Medulla oblongata (tissue), 1 donor: ENCODE data around the gene NECAP2.
A peak's percentile ranks its signal among the peaks of the same experiment; 100 is the strongest.
"Not testable (repeated sequence)": the region's sequence is repeated elsewhere in the genome, so short reads cannot be mapped to it uniquely, and the experiment has no call there.

Experiments
- DNase-seq: peaks from one replicate; pipeline ENCODE4 v3.0.0-alpha.2; 2015; ENCODE audit errors: extremely low spot score

The NECAP2 gene

DNA sequence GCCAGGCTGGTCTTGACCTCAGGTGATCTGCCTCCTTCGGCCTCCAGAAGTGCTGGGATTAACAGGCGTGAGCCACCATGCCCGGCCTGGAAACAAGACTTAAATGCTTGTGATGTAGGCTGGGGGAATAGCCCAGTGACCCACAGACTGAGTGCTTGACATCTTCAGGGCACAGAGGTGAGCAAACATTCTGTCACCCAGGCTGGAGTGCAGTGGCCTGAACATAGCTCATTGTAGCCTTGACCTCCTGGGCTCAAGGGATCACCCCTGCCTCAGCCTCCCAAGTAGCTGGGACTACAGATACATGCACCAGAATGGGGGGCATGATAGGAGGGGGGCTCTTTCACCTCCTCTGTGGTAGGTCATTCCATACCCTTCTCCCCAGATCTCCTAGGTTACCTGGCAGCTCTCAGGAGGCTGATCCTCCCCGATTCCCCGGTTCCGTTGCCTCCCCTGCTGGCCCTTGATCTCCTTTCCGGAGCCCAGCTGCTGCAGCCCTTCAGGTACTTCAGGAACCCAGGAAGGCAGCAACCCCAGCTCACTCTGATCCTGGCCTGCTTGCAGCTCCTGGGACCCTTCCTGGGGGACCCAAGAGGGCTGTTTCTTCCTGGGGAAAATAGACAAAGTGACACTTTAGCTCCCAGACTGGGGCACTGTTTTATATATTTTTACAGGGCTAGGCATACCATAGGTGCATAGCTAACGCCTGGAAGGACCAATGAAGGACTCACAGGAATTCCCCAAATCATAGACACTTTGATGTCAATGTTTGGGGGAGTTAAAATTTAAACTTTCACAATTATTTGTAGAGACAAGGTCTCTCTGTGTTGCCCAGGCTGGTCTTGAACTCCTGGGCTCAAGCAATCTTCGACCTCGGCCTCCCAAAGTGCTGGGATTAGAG lies 15.1 kb upstream of the NECAP2 start:
- no peak for DNase-seq

DNA sequence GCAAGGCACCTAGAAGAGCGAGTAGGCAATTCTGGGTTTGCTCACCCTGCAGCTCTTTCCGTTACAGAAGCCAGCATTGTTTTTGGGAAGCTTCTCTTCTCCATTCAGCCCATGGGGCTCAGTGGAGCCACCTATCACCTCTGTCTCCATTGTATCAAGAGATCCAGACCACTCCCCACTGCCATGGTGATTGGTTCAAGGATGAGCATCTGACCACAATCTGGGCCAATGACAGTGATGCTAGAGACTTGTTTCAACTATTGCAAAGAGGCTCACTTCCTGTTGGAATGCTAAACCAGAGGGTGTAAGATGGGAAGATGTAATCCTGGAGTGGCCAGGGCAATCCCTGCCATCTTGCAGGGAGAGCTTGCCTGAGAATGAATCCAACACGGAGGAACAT lies 9.9 kb upstream of the NECAP2 start:
- no peak for DNase-seq

- DNase-seq = no peak
Observed at GRCh38 chr1:16433030-16433429, 7.5 kb upstream of the NECAP2 start.

GRCh38 chr1:16434007-16434406 lies 6.5 kb upstream of the NECAP2 start:
- DNase-seq = no peak

- no peak for DNase-seq
Observed at GRCh38 chr1:16434501-16434900, 6.0 kb upstream of the NECAP2 start.

- no peak for DNase-seq
Observed at GRCh38 chr1:16436946-16437474, 3.5 kb upstream of the NECAP2 start, which contains the start of gene SPATA21. Gene SPATA21 (minus strand): TSS chr1:16437424. CDS start chr1:16431371, 6,053 bp downstream.

DNA sequence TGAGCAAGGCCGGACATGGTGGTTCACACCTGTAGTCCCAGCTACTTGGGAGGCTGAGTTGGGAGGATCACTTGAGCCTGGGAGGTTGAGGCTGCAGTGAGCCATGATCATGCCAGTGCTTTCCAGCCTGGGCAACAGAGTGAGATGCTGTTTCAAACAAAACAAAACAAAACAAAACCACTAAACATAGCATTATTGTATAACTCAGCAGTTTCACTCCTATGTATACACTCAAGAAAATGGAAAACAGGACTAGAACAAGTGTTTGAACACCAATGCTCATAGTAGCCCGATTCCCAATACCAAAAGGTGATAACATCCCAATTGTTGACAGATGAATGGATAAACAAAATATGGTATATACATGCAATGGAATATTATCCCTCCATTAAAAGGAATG lies 2.0 kb upstream of the NECAP2 start:
- DNase-seq = no peak

DNA sequence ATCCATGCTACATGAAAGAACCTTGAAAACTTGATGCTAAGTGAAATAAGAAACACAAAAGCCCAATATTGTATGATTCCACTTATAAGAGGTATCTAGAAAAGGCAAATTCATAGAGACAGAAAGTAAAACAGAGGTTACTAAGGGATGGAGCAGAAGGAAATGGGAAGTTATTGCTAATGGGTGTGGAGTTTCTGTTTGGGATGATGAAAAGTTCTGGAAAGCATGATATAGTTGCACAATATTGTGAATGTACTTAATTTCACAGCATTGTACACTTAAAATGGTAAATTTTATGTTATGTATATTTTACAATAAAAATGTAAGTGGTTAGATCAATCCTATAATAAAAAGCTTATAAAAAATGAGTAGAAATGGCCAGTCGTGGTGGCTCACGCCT lies 1.6 kb upstream of the NECAP2 start:
- no peak for DNase-seq

DNA sequence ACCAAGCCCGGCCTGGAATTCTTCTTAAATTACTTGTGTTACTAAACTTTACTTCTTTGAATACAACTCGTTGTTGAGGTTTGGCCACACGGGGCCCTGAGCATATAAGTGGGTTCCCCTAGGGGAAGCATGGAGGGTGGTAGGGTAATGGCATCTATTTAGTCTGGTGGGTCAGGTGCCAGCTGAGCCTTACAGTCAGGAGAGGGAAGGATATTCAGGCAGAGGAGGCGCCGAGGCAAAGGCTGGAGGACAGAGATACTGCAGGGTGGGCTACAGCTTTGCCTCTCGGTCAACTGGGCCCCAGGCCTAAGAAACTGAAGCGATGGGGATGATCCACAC lies 424 bp upstream of the NECAP2 start:
- peak; percentile 12 for DNase-seq

GRCh38 chr1:16441282-16441665 lies 750 bp downstream of the NECAP2 start:
- no peak for DNase-seq

DNA sequence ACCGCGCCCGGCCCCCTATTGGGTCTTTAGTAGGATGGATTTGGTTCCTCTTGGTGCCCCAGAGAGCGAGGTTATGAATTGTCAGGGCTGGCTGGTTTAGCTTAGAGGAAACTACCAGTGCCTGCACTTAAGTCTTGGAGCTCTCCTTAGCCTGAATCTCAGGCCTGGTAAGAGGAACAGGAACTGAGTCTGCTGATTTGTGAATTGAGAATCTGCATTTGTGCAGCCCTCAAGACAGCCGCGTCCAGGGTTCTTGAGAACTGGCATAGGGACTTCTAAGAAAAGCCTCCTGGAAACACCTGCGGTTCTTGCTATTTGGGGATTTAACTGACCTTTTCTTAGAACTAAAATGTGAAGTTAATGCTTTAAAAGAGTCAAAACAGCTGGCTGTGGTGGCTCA lies 1.7 kb downstream of the NECAP2 start:
- peak; percentile 35 for DNase-seq

DNA sequence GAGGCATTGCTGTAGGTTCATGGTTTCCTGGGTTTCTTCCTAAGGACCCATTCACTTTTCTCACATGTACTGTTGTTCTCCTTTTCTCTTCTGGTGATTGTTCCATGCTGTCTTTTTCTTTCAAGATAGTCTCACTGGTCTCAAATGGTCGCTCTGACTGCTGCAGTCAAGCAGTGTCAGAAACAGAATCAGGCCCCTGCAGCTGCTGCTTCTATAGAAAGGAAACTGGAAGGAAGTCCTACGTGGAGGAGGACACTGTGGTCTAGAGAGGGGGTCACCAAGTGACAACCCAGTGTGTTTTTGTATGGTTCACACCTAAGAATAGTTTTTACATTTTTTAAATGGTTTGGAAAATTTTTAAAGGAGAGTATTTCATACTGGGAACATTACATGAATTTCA lies 2.4 kb downstream of the NECAP2 start:
- no peak for DNase-seq

DNA sequence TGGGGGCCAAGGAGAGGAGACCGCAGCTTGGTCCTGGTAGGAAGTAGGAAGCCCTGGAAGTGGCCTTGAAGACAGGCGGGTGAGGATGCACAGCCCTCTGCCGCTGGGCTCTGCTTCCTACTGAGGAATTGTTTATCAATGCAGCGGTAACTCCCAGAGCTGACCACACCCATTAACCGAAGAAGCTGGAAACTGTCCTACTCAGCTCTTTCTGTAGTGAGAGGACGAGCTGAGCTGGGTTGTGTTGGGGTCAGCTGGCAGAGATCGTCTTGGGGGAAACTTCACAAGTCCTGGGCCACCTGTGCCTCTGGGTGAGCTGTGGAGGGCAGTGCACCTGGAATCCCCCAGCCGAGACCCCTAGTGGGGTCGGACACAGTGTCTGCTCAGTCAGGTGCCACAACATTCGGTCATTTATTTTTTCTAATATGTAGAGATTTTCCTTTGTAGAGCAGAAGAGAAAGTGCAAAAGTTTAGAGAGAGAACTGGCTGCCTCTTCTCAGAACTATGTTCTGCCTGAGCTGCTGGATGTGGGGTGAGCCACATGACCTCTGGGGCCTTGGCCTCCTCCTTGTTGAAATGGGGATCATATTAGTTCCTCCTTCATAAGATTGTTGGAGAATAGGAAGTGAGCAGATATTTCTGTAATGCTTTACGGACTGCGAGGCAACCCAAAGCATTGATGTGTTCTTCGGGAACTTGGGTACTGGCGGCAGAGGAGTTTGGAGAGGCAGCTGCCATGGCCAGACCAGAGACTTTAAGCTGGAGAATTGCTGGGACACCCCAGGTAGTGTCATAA lies 3.6 kb downstream of the NECAP2 start:
- no peak for DNase-seq

- DNase-seq = no peak
Observed at GRCh38 chr1:16445052-16445451, 4.5 kb downstream of the NECAP2 start.

DNA sequence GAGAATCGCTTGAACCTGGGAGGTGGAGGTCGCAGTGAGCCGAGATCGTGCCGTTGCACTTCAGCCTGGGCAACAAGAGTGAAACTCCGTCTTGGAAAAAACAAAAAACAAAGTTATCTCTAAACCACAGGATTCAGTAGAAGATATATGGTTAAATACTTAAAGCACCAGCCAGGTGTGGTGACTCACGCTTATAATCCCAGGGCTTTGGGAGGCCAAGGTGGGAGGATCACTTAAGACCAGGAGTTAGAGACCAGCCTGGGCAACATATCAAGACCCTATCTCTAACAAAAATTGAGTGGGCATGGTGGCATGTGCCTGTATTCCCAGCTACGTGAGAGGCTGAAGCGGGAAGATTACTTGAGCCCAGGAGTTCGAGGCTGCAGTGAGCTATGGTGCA lies 5.6 kb downstream of the NECAP2 start:
- DNase-seq = no peak

DNA sequence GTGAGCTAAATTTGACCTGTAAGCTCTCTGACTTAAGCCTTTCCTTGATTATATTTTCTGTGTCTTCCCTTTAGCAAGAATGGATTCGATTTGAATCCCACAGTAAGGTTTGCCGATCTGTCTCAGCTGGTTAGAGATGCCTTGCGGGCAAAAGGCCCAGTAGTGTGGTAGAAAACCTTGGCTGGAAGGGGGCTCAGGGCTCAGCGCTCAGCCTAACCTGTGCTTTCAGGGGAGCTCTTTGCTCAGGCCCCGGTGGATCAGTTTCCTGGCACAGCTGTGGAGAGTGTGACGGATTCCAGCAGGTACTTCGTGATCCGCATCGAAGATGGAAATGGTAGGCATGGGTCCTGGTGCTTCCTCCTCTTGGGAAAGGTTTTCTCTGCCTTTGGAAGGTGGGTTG lies 7.1 kb downstream of the NECAP2 start:
- DNase-seq = no peak

GRCh38 chr1:16449065-16449464 lies 8.5 kb downstream of the NECAP2 start:
- no peak for DNase-seq

DNA sequence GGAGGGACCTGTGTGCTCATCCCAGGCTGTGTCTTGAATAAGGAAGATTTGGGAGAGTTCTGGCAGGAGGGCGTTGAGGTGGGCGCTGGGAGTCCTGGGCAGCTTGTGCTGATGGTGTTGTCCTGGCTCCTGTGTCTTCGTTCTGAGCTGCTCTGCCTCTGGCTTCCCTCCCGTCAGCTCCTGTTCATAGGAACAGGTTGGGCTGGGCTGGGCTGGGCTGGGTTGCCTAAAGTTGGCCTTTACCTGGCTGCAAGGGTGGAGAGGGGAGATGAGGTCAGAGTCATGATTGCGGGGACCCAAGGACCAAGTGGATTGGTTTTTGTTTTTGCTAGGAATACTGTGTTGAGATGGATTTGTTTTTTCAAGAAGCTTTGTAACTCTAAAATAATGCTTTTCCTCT lies 9.1 kb downstream of the NECAP2 start:
- no peak for DNase-seq

GRCh38 chr1:16450863-16451481 lies 10.4 kb downstream of the NECAP2 start:
- DNase-seq = no peak

DNA sequence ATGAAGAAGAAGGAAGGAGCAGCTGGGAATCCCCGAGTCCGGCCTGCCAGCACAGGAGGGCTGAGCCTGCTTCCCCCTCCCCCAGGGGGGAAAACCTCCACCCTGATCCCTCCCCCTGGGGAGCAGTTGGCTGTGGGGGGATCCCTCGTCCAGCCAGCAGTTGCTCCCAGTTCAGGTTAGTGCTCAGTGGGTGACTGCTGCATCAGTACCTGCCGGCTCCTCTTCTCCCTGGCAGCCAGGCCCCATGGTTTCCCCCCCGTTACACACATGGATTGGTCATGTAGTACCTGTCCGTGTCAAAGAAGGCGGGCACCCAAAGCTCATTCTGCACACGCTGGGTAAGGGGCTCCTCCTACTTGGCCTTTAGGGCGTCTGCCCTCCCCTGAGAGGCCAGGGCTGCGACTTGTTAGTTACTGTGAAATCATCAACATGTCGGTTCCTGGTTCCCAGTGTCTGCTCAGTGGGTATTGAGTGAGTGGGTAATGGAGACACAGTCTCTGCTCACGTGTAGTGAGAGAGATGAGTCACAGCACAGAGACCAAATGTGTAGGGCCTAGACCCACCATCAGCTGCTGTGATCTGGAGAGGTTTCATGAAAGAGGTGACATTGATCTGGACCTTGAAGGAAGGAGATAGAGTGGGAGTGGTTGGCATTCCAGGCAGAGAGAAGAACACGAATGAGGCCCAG lies 11.5 kb downstream of the NECAP2 start:
- DNase-seq = no peak

DNA sequence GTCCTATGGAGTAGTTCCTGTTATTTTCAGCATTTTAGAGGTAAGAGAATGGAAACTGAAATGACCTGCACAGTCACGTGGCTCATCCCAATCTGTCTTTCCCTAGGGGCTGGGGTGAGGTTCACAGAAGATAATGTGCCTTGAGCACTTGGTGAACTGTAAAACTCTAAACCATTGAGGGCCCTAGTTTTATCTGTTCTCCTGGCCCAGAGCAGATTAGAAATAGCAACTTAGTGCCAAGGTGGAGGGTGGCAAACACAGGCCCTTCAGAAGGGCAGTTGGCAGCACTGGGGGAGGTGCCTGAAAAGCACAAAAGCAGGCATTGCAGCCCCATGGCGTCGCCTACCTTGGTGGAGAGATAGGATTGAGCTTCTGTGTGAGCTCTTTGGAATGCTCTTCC lies 14.4 kb downstream of the NECAP2 start:
- DNase-seq = not testable (repeated sequence)

- DNase-seq = not testable (repeated sequence)
Observed at GRCh38 chr1:16456151-16456550, 15.6 kb downstream of the NECAP2 start.
